ENCODE measurements around the gene DDX55. TPM values are rescaled to one million over a fixed set of nuclear protein-coding genes. Genes with fewer than 3 reads are reported as not detected.

The DDX55 gene

GRCh38 chr12:123667771-123668170 is 65.9 kb downstream of the DDX55 start:
- Histone ChIP-seq H3K9ac (ENCODE audit: low read length) (no peak overlapping the region), H3K27ac (ENCODE audit: low read depth, low read length) (no peak overlapping the region), H3K18ac (ENCODE audit: low read length) (no peak overlapping the region), H3K4me1 (ENCODE audit: control insufficient read depth, low read depth, low read length) (no peaks in the 10 kb centered on the region), H2BK5ac (ENCODE audit: low read length) (no peak overlapping the region), H3K4me2 (ENCODE audit: low read length) (no peak overlapping the region), H3K79me1 (ENCODE audit: low read length) (no peaks in the 10 kb centered on the region), H3K4ac (ENCODE audit: low read depth, low read length) (no peak overlapping the region), H3K79me2 (ENCODE audit: control insufficient read depth, insufficient read depth, low read length) (no peaks in the 10 kb centered on the region), H3K23ac (ENCODE audit: low read length) (no peak overlapping the region), H2BK15ac (replicated peaks; ENCODE audit: low read depth) (no peak overlapping the region), H4K8ac (ENCODE audit: low read depth, low read length) (no peak overlapping the region), H3K56ac (ENCODE audit: low read length) (no peak overlapping the region), H2AK5ac (ENCODE audit: low read length) (no peak overlapping the region), H3K27me3 (ENCODE audit: insufficient read depth, low read length, poor library complexity) (no peaks in the 10 kb centered on the region), H4K5ac (ENCODE audit: low read length) (no peak overlapping the region), H2BK120ac (ENCODE audit: low read depth, low read length) (no peak overlapping the region), H3K36me3 (ENCODE audit: control insufficient read depth, insufficient read depth, low read length) (no peaks in the 10 kb centered on the region), H3K4me3 (ENCODE audit: low read length) (no peak overlapping the region)
- DNase-seq = no peak
- no CpG with 5 or more reads among the region's 8 CpGs for WGBS (ENCODE audit: extremely low coverage, insufficient coverage, low lambda C conversion rate)

Small RNA genes within 50 kb of the gene (small RNA-seq; reads per million reads assigned to genes)
- gene SNORA9B (ENCODE audit: insufficient read depth) = not detected
